Ovary (tissue), 9 donors: ENCODE measurements around the gene ETNK2. TPM values are rescaled to one million over a fixed set of nuclear protein-coding genes. Genes with fewer than 3 reads are reported as not detected.

Source experiments
- DNase-seq, 5 donors: peaks; one replicate each; pipeline ENCODE4 v3.0.0-alpha.2; 2019 to 2020
- H3K27ac ChIP-seq, 2 donors: fragments of 200-600 bp; one replicate each; pipeline versions ENCODE4 v1.5.1 to v1.8.0; 2019 to 2022
- H3K27me3 ChIP-seq: fragments of 200-600 bp; one replicate; pipeline ENCODE4 v1.8.0; 2022
- H3K36me3 ChIP-seq: fragments of 200-600 bp; sonication (generic); one replicate; pipeline ENCODE4 v1.5.1; 2019
- H3K4me1 ChIP-seq: one replicate; pipeline ENCODE4 v1.8.1; 2013; ENCODE audit warnings: mild to moderate bottlenecking, moderate library complexity; ENCODE audit not compliant: insufficient read depth
- H3K4me3 ChIP-seq: fragments of 200-600 bp; sonication (generic); one replicate; pipeline ENCODE4 v1.5.1; 2017
- H3K9me3 ChIP-seq, 2 donors: fragments of 200-600 bp in 1 of 2; sonication (generic) in 1 of 2; one replicate each; pipeline versions ENCODE4 v1.5.1 to v1.8.1; 2013 to 2019; ENCODE audit warnings: mild to moderate bottlenecking in 1 of 2, moderate library complexity in 1 of 2
- CTCF ChIP-seq, 3 donors: fragments of 450-650 bp in 2 of 3; fragments of 200-600 bp in 1 of 3; IDR thresholded peaks; one replicate each; pipeline versions ENCODE4 v1.5.1 to v1.8.0; 2016 to 2022; ENCODE audit warnings: antibody characterized with exemption in 3 of 3, mild to moderate bottlenecking in 1 of 3
- EP300 ChIP-seq: sonication (generic); formaldehyde crosslinking; IDR thresholded peaks from one replicate; pipeline ENCODE4 v1.6.1; 2017; ENCODE audit warnings: antibody characterized with exemption
- POLR2A ChIP-seq: fragments of 450-650 bp; IDR thresholded peaks from one replicate; pipeline ENCODE4 v1.6.1; 2017; ENCODE audit warnings: antibody characterized with exemption, mild to moderate bottlenecking, moderate library complexity
- WGBS, 3 donors: extraction: QIAGEN DNeasy Blood & Tissue Kit in 1 of 3; methylation state at CpG; one replicate each; pipeline versions ENCODE4 v1.1.5 to v1.1.7; 2013 to 2017; 5-methylcytosine and 5-hydroxymethylcytosine counted together
- intact Hi-C, 4 donors: fragments of 100-400 bp; cut with DNase I; formaldehyde crosslinking; loops; one replicate each; pipeline versions ENCODE4 v1.11.0 to v1.15.1; 2022 to 2023
- polyA plus RNA-seq, 2 donors: library from polyadenylated mRNA; stranded (reverse); fragments of 200-250 nt in 1 of 2; fragments of 350-450 nt in 1 of 2; fragmentation: Illumina TruSeq in 1 of 2; extraction: RNeasy Lipid Tissue Mini Kit (QIAGEN cat#74804) in 1 of 2; gene quantifications; one replicate each; pipeline ENCODE4 v1.2.3, GENCODE V29; 2013 to 2014
- total RNA-seq, 7 donors: library from RNA; depleted of rRNA in 2 of 7; stranded (reverse); fragments of >200 nt in 2 of 7; fragmentation: NEBNext Ultra II Directional in 3 of 7; extraction: Animal tissue kit (Norgen Biotek cat#: 25700) in 3 of 7; gene quantifications; one replicate each; pipeline versions ENCODE4 v1.1.0 to v1.2.4, GENCODE V29; 2016 to 2023
- donor health status: DM: no; HTN: no; CAD: no; lungs with moderate emphysema.
- donor health status: DM: no; HTN: no; CAD: no.
- donor health status: Bipolar disorder and iron deficiency.
- donor health status: DM: yes; HTN: yes; CAD: no.
- donor health status: DM: no; HTN: no; CAD: no.
- donor health status: DM: yes; HTN: yes; CAD: no.

ETNK2 gene
- total and polyA plus RNA-seq, 9 donors, result 16.3 to 60.9 (median 40.3) TPM

GRCh38 chr1:204157962-204158361 is 6.1 kb upstream of the ETNK2 start:
- intact Hi-C loops, result no loop called here
- TF ChIP-seq CTCF (IDR thresholded peaks at IDR 0.05) (no peak), EP300 (no peak), POLR2A (no peak)
- WGBS, 3 donors, result 48 to 61% (median 48%) methylated on average over 6 of the region's 6 CpGs
- DNase-seq, result no peak
- Histone ChIP-seq H3K27me3 (no peaks in the 10 kb centered on the region), H3K4me1 (no peaks in the 10 kb centered on the region), H3K4me3 (no peak overlapping the region), H3K27ac (no peak overlapping the region), H3K36me3 (no peaks in the 10 kb centered on the region), H3K9me3 (no peaks in the 10 kb centered on the region)

DNA sequence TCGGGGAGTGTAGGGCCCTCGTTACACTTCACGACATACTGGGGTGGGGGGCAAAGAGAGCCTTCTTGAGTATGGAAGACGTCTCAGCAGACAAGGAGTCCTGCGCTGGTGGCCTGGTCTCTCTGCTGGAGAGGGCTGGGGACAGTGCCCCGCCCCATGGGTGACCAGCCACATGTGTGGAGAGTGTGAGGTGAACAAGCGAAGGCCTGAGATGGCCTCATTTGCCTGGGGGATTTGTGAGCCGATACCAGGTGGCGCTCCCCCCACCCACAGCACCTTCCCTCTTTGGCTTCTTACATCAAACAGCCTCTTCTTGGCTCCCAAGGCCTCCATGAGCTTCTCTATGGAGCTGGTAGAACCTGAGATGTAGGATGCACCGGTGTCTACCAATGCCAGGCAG is 4.0 kb upstream of the ETNK2 start:
- 90 to 96% (median 90%) methylated on average over 10 of the region's 10 CpGs for WGBS, 3 donors
- H3K27ac ChIP-seq, result no peak overlapping the region
- H3K27me3 ChIP-seq, result no peaks in the 10 kb centered on the region
- intact Hi-C loops, result no loop called here
- H3K36me3 ChIP-seq, result no peaks in the 10 kb centered on the region
- H3K4me1 ChIP-seq, result peaks cover 6% of the 10 kb centered on the region
- H3K4me3 ChIP-seq, result no peak overlapping the region
- DNase-seq, result peak in 1 of 5 donors; percentile 19
- H3K9me3 ChIP-seq, result no peaks in the 10 kb centered on the region
- no peak for TF ChIP-seq EP300
- TF ChIP-seq CTCF (IDR thresholded peaks at IDR 0.05), result no peak
- no peak for TF ChIP-seq POLR2A

- Histone ChIP-seq H3K4me3 (no peak overlapping the region), H3K9me3 (no peaks in the 10 kb centered on the region), H3K36me3 (no peaks in the 10 kb centered on the region), H3K27me3 (no peaks in the 10 kb centered on the region), H3K27ac (no peak overlapping the region), H3K4me1 (peaks cover 10% of the 10 kb centered on the region)
- DNase-seq, result peak in 1 of 5 donors; percentile 12
- TF ChIP-seq POLR2A, result no peak
- no peak for TF ChIP-seq CTCF (IDR thresholded peaks at IDR 0.05)
- no peak for TF ChIP-seq EP300
- 91 to 92% (median 92%) methylated on average over 15 of the region's 15 CpGs for WGBS, 3 donors
- intact Hi-C loops, result no loop called here
Measured at GRCh38 chr1:204154568-204155255, 2.9 kb upstream of the ETNK2 start.

- Histone ChIP-seq H3K9me3 (no peaks in the 10 kb centered on the region), H3K27me3 (no peaks in the 10 kb centered on the region), H3K4me3 (no peak overlapping the region), H3K4me1 (peaks cover 10% of the 10 kb centered on the region), H3K27ac (no peak overlapping the region), H3K36me3 (no peaks in the 10 kb centered on the region)
- no peak for TF ChIP-seq EP300
- TF ChIP-seq CTCF (IDR thresholded peaks at IDR 0.05), result no peak
- DNase-seq, result peak in 1 of 5 donors; percentile 17
- 93 to 95% (median 94%) methylated on average over 5 of the region's 5 CpGs for WGBS, 3 donors
- intact Hi-C loops, result no loop called here
Measured at GRCh38 chr1:204153667-204154066, 1.8 kb upstream of the ETNK2 start.
